ENCODE measurements around the gene NRXN3.

DNA sequence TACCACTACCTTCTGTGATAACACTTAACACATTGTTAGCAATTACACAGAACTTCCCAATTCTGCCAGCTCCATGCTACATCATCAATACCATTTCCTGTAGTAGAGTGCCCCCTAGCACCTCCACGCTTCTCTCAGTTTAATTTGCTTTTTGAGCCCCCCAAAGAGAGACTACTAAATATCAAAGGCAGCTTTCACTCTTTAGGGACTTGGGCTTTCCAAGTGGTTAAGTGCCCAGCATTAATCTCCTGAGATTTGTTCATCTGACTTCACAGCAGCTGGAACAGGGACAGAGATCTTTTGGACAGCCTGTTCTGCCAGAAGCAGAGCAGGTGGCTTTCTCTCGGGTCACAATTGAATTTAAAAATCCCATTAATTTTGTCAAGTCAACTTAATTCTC, 1086.2 kb downstream of the NRXN3 start:
- TF ChIP-seq, protein P1, sequence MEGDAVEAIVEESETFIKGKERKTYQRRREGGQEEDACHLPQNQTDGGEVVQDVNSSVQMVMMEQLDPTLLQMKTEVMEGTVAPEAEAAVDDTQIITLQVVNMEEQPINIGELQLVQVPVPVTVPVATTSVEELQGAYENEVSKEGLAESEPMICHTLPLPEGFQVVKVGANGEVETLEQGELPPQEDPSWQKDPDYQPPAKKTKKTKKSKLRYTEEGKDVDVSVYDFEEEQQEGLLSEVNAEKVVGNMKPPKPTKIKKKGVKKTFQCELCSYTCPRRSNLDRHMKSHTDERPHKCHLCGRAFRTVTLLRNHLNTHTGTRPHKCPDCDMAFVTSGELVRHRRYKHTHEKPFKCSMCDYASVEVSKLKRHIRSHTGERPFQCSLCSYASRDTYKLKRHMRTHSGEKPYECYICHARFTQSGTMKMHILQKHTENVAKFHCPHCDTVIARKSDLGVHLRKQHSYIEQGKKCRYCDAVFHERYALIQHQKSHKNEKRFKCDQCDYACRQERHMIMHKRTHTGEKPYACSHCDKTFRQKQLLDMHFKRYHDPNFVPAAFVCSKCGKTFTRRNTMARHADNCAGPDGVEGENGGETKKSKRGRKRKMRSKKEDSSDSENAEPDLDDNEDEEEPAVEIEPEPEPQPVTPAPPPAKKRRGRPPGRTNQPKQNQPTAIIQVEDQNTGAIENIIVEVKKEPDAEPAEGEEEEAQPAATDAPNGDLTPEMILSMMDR (conservative IDR thresholded peaks at IDR 0.05) = no peak
- TF ChIP-seq EZH2 (IDR thresholded peaks at IDR 0.05; ENCODE audit: low read depth) = no peak

Measured in PC-9 (cell line).